Measurements from ENCODE around the gene TRAPPC11.

GRCh38 chr4:183700407-183700806 lies 41.3 kb downstream of the TRAPPC11 start:
- no peak for TF ChIP-seq CTCF (IDR thresholded peaks at IDR 0.05; ENCODE audit: low read length)
- no peak for TF ChIP-seq EZH2 (IDR thresholded peaks at IDR 0.05; ENCODE audit: borderline replicate concordance, low read length)
